IMR-90 (cell line): Measurements from ENCODE around the gene RASGRP2. TPM values are rescaled to one million over a fixed set of nuclear protein-coding genes. Genes with fewer than 3 reads are reported as not detected.

ENCODE experiments used
- ATAC-seq: fragments of 200-7000 bp; cut with Tn5 transposase; 2 replicates; pipeline ENCODE4 v1.9.1; 2020; ENCODE audit warnings: low read depth, mild to moderate bottlenecking, moderate library complexity
- BruUV-seq: library from RNA; stranded (reverse); fragments of 400-500 nt; replicated peaks from 2 replicates; lab custom pipeline; 2021; lab: Mats Ljungman, UMichigan
- CTCF ChIA-PET: fragments of 300-600 bp; formaldehyde crosslinking; extraction: SDS; loops from one replicate; lab custom pipeline; 2021; ENCODE audit warnings: antibody characterized with exemption; lab: Yijun Ruan, JAX
- POLR2A ChIA-PET: fragments of 300-600 bp; sonication (Branson Sonifier 250); formaldehyde crosslinking; loops from one replicate; lab custom pipeline; 2022; ENCODE audit warnings: antibody characterized with exemption; ENCODE audit not compliant: unreplicated experiment; lab: Charles Lee
- DNase-seq: peaks from one replicate; pipeline ENCODE4 v3.0.0; 2013
- H2AFZ ChIP-seq: replicated peaks from 2 replicates; pipeline ENCODE3; 2013; ENCODE audit warnings: low read length, mild to moderate bottlenecking; ENCODE audit not compliant: poor library complexity
- H2AK5ac ChIP-seq: 2 replicates; pipeline ENCODE4 v1.6.1; 2013; ENCODE audit warnings: low read depth, low read length, inconsistent platforms
- H2AK9ac ChIP-seq: replicated peaks from 2 replicates; pipeline ENCODE3; 2013; ENCODE audit warnings: mild to moderate bottlenecking, low read depth, low read length, moderate library complexity; ENCODE audit not compliant: poor library complexity
- H2BK120ac ChIP-seq: 2 replicates; pipeline ENCODE4 v1.6.1; 2013; ENCODE audit warnings: low read depth, low read length, inconsistent platforms
- H2BK15ac ChIP-seq: 3 replicates; pipeline ENCODE4 v1.6.1; 2013; ENCODE audit warnings: low read depth, low read length, inconsistent platforms
- H2BK20ac ChIP-seq: 2 replicates; pipeline ENCODE4 v1.6.1; 2013; ENCODE audit warnings: low read depth, mild to moderate bottlenecking, inconsistent platforms, low read length, moderate library complexity
- H2BK5ac ChIP-seq: 2 replicates; pipeline ENCODE4 v1.6.1; 2013; ENCODE audit warnings: mild to moderate bottlenecking, low read depth, low read length, inconsistent platforms; ENCODE audit not compliant: poor library complexity, severe bottlenecking
- H3K14ac ChIP-seq: replicated peaks from 2 replicates; pipeline ENCODE4 v1.6.1; 2013; ENCODE audit warnings: low read depth, low read length, inconsistent platforms
- H3K18ac ChIP-seq: 2 replicates; pipeline ENCODE4 v1.6.1; 2013; ENCODE audit warnings: low read depth, low read length, control low read depth
- H3K23ac ChIP-seq: 2 replicates; pipeline ENCODE4 v1.6.1; 2013; ENCODE audit warnings: low read depth, low read length, inconsistent platforms
- H3K27ac ChIP-seq: 2 replicates; pipeline ENCODE4 v1.5.1; 2013; ENCODE audit warnings: mild to moderate bottlenecking, control low read depth, low read length; ENCODE audit not compliant: insufficient read depth
- H3K27me3 ChIP-seq: 2 replicates; pipeline ENCODE4 v1.6.1; 2013; ENCODE audit warnings: low read length; ENCODE audit not compliant: control insufficient read depth, insufficient read depth
- H3K36me3 ChIP-seq: 2 replicates; pipeline ENCODE4 v1.6.1; 2013; ENCODE audit warnings: low read length, mixed read lengths; ENCODE audit not compliant: control insufficient read depth, insufficient read depth
- H3K4ac ChIP-seq: 2 replicates; pipeline ENCODE4 v1.6.1; 2013; ENCODE audit warnings: low read depth, low read length, inconsistent platforms
- H3K4me1 ChIP-seq: 2 replicates; pipeline ENCODE4 v1.6.1; 2013; ENCODE audit warnings: low read length, mixed read lengths; ENCODE audit not compliant: control insufficient read depth, insufficient read depth
- H3K4me2 ChIP-seq: 2 replicates; pipeline ENCODE4 v1.6.1; 2013; ENCODE audit warnings: low read depth, mild to moderate bottlenecking, control low read depth, low read length, moderate library complexity
- H3K4me3 ChIP-seq: 2 replicates; pipeline ENCODE4 v1.5.1; 2013; ENCODE audit warnings: low read depth, mild to moderate bottlenecking, control low read depth, low read length, moderate library complexity; ENCODE audit not compliant: insufficient read depth
- H3K56ac ChIP-seq: 2 replicates; pipeline ENCODE4 v1.6.1; 2013; ENCODE audit warnings: low read length, inconsistent platforms; ENCODE audit not compliant: insufficient read depth; ENCODE audit errors: extremely low read depth
- H3K79me1 ChIP-seq, 2 experiments: 2 replicates each; pipeline ENCODE4 v1.6.1; 2013; ENCODE audit warnings: low read length in 2 of 2, inconsistent platforms in 1 of 2, low read depth in 1 of 2
- H3K9ac ChIP-seq: 2 replicates; pipeline ENCODE4 v1.6.1; 2013; ENCODE audit warnings: low read depth, low read length, control low read depth
- H3K9me1 ChIP-seq: 2 replicates; pipeline ENCODE4 v1.6.1; 2013; ENCODE audit warnings: low read length, inconsistent platforms; ENCODE audit not compliant: insufficient read depth
- H3K9me3 ChIP-seq: 2 replicates; pipeline ENCODE4 v1.6.1; 2013; ENCODE audit warnings: low read length; ENCODE audit not compliant: control insufficient read depth, insufficient read depth
- H4K20me1 ChIP-seq: 2 replicates; pipeline ENCODE4 v1.6.1; 2013; ENCODE audit warnings: low read length, inconsistent platforms; ENCODE audit not compliant: insufficient read depth
- H4K5ac ChIP-seq: 2 replicates; pipeline ENCODE4 v1.6.1; 2013; ENCODE audit warnings: mild to moderate bottlenecking, low read depth, low read length, control low read depth
- H4K8ac ChIP-seq, 2 experiments: 2 replicates each; pipeline ENCODE4 v1.6.1; 2013; ENCODE audit warnings: low read depth in 2 of 2, low read length in 2 of 2, control low read depth in 1 of 2, inconsistent platforms in 1 of 2
- H4K91ac ChIP-seq: 2 replicates; pipeline ENCODE4 v1.6.1; 2013; ENCODE audit warnings: low read depth, low read length, inconsistent platforms; ENCODE audit not compliant: insufficient read depth
- BHLHE40 ChIP-seq: fragments of 150-350 bp; IDR thresholded peaks from 2 replicates; pipeline ENCODE4 v1.6.1; 2016; ENCODE audit warnings: mild to moderate bottlenecking, low read depth, low read length
- CEBPB ChIP-seq: IDR thresholded peaks from 2 replicates; pipeline ENCODE4 v1.6.1; 2012; ENCODE audit warnings: low read depth, low read length, improper control_type of control experiment
- CHD1 ChIP-seq: IDR thresholded peaks from 2 replicates; pipeline ENCODE4 v1.6.1; 2012; ENCODE audit warnings: low read depth, low read length, improper control_type of control experiment
- ELK1 ChIP-seq: fragments of 150-350 bp; IDR thresholded peaks from 2 replicates; pipeline ENCODE4 v1.6.1; 2016; ENCODE audit warnings: low read depth, mild to moderate bottlenecking, low read length, moderate library complexity, borderline replicate concordance
- FOS ChIP-seq: fragments of 150-350 bp; IDR thresholded peaks from 2 replicates; pipeline ENCODE4 v1.6.1; 2016; ENCODE audit warnings: low read depth, low read length
- MAFK ChIP-seq: IDR thresholded peaks from 2 replicates; pipeline ENCODE4 v1.6.1; 2012; ENCODE audit warnings: low read depth, low read length, improper control_type of control experiment
- MAZ ChIP-seq: IDR thresholded peaks from 2 replicates; pipeline ENCODE4 v1.6.1; 2012; ENCODE audit warnings: low read depth, mild to moderate bottlenecking, low read length, improper control_type of control experiment, moderate library complexity, borderline replicate concordance
- MXI1 ChIP-seq: IDR thresholded peaks from 2 replicates; pipeline ENCODE4 v1.6.1; 2012; ENCODE audit warnings: low read depth, mild to moderate bottlenecking, low read length, moderate library complexity, borderline replicate concordance
- NFE2L2 ChIP-seq: fragments of 150-350 bp; IDR thresholded peaks from 2 replicates; pipeline ENCODE4 v1.6.1; 2016; ENCODE audit warnings: low read depth, mild to moderate bottlenecking, low read length
- POLR2A ChIP-seq: IDR thresholded peaks from 2 replicates; pipeline ENCODE4 v1.6.1; 2012; ENCODE audit warnings: mild to moderate bottlenecking, low read depth, low read length
- RAD21 ChIP-seq: IDR thresholded peaks from 2 replicates; pipeline ENCODE4 v1.6.1; 2012; ENCODE audit warnings: low read length, improper control_type of control experiment
- RCOR1 ChIP-seq: IDR thresholded peaks from 2 replicates; pipeline ENCODE4 v1.6.1; 2012; ENCODE audit warnings: mild to moderate bottlenecking, low read length, improper control_type of control experiment; ENCODE audit not compliant: insufficient replicate concordance
- RFX5 ChIP-seq: IDR thresholded peaks from 2 replicates; pipeline ENCODE4 v1.8.0; 2012; ENCODE audit warnings: low read depth, mild to moderate bottlenecking, low read length, moderate library complexity
- SMC3 ChIP-seq: fragments of 150-350 bp; IDR thresholded peaks from 2 replicates; pipeline ENCODE4 v1.6.1; 2016; ENCODE audit warnings: low read depth, mild to moderate bottlenecking, antibody characterized with exemption, low read length, moderate library complexity
- WGBS, 2 experiments: methylation state at CpG; one replicate each; pipeline versions ENCODE4 v1.1.5 to v1.1.7; 2013; ENCODE audit warnings: missing lambda C conversion rate in 2 of 2; ENCODE audit not compliant: insufficient read length in 1 of 2; ENCODE audit errors: extremely low coverage in 2 of 2; 5-methylcytosine and 5-hydroxymethylcytosine counted together
- dilution Hi-C: fragments of 300-500 bp; cut with HindIII; formaldehyde crosslinking; loops from one replicate; pipeline ENCODE4 v1.14.3; 2018; ENCODE audit warnings: low sequenced_read_pairs; ENCODE audit not compliant: unreplicated experiment
- in situ Hi-C: fragments of 300-500 bp; cut with MboI; formaldehyde crosslinking; loops from 3 replicates; pipeline ENCODE4 v1.14.3; 2019; ENCODE audit warnings: low sequenced_read_pairs, inconsistent platforms, mixed read lengths
- intact Hi-C: fragments of 100-400 bp; cut with micrococcal nuclease; formaldehyde crosslinking; loops from 2 replicates; pipeline ENCODE4 v1.10.0; 2022
- polyA plus RNA-seq, 3 experiments: library from polyadenylated mRNA; depleted of rRNA; stranded (reverse); fragments of >200 nt; gene quantifications; 2 replicates each; pipeline ENCODE4 v1.2.3, GENCODE V29; 2012; ENCODE audit warnings: low replicate concordance in 1 of 3
- total RNA-seq: library from RNA; depleted of rRNA; stranded (reverse); fragments of >200 nt; gene quantifications from 2 replicates; pipeline ENCODE4 v1.2.3, GENCODE V29; 2012
- TF ChIP-seq, protein P1 (sequence below): conservative IDR thresholded peaks from 2 replicates; pipeline ENCODE4 v1.5.1; 2012; ENCODE audit warnings: mild to moderate bottlenecking, low read depth, low read length, improper control_type of control experiment
- TF ChIP-seq, protein P2 (sequence below): fragments of 150-350 bp; IDR thresholded peaks from 2 replicates; pipeline ENCODE4 v1.6.1; 2017; ENCODE audit warnings: mild to moderate bottlenecking, antibody characterized with exemption, low read length, low read depth

Gene RASGRP2
- total and polyA plus RNA-seq, 2 of the 4 experiments (the other 2 are of a cell fraction), result 1.2 TPM; not detected in 1

GRCh38 chr11:64753380-64754123 is 9.6 kb upstream of the RASGRP2 start:
- Histone ChIP-seq H3K9ac (no peak overlapping the region), H4K5ac (no peak overlapping the region), H3K23ac (no peak overlapping the region), H4K20me1 (peaks cover 5% of the 10 kb centered on the region; the same call in 1 of the 2 replicates), H3K4me3 (no peak overlapping the region), H3K4me2 (no peak overlapping the region), H3K56ac (no peak overlapping the region), H2AK9ac (no peak overlapping the region), H4K8ac (no peak overlapping the region), H3K9me3 (no peaks in the 10 kb centered on the region), H3K4ac (no peak overlapping the region), H2BK5ac (no peak overlapping the region), H3K27me3 (no peaks in the 10 kb centered on the region), H2BK15ac (no peak overlapping the region), H2BK20ac (no peak overlapping the region), H4K91ac (no peak overlapping the region), H3K9me1 (no peaks in the 10 kb centered on the region), H3K27ac (no peak overlapping the region), H2AFZ (no peak overlapping the region), H2BK120ac (no peak overlapping the region), H3K4me1 (no peaks in the 10 kb centered on the region), H3K79me1 (no peaks in the 10 kb centered on the region), H2AK5ac (no peak overlapping the region), H3K18ac (no peak overlapping the region), H3K36me3 (no peaks in the 10 kb centered on the region), H3K14ac (no peak overlapping the region)
- CTCF ChIA-PET, result no interaction called here
- intact Hi-C loops, result no loop called here
- ATAC-seq, result no peak
- dilution Hi-C loops, result no loop called here
- WGBS, 2 experiments, result 96% methylated on average over 15 of the region's 43 CpGs; no CpG with 5 or more reads in 1 of the 2 experiments
- no peak for DNase-seq
- POLR2A ChIA-PET, result no interaction called here
- TF ChIP-seq RCOR1 (no peak), MAFK (no peak), SMC3 (no peak), RFX5 (no peak), FOS (no peak), CHD1 (no peak), POLR2A (no peak), CEBPB (no peak), MXI1 (no peak), MAZ (no peak), NFE2L2 (no peak), ELK1 (no peak), BHLHE40 (no peak), RAD21 (no peak)
- TF ChIP-seq, protein P1, sequence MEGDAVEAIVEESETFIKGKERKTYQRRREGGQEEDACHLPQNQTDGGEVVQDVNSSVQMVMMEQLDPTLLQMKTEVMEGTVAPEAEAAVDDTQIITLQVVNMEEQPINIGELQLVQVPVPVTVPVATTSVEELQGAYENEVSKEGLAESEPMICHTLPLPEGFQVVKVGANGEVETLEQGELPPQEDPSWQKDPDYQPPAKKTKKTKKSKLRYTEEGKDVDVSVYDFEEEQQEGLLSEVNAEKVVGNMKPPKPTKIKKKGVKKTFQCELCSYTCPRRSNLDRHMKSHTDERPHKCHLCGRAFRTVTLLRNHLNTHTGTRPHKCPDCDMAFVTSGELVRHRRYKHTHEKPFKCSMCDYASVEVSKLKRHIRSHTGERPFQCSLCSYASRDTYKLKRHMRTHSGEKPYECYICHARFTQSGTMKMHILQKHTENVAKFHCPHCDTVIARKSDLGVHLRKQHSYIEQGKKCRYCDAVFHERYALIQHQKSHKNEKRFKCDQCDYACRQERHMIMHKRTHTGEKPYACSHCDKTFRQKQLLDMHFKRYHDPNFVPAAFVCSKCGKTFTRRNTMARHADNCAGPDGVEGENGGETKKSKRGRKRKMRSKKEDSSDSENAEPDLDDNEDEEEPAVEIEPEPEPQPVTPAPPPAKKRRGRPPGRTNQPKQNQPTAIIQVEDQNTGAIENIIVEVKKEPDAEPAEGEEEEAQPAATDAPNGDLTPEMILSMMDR, result no peak
- TF ChIP-seq, protein P2, sequence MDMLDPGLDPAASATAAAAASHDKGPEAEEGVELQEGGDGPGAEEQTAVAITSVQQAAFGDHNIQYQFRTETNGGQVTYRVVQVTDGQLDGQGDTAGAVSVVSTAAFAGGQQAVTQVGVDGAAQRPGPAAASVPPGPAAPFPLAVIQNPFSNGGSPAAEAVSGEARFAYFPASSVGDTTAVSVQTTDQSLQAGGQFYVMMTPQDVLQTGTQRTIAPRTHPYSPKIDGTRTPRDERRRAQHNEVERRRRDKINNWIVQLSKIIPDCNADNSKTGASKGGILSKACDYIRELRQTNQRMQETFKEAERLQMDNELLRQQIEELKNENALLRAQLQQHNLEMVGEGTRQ, result no peak
- in situ Hi-C loops, result no loop called here
- BruUV-seq, result no TSS peak
